Ishikawa (cell line): ENCODE measurements around the gene ZNF341.

ENCODE experiments used
- CEBPB ChIP-seq: IDR thresholded peaks from 2 replicates; pipeline ENCODE4 v1.6.1; 2012
- TCF12 ChIP-seq: IDR thresholded peaks from 2 replicates; pipeline ENCODE4 v1.6.1; 2012; ENCODE audit warnings: low read depth
- TEAD4 ChIP-seq: IDR thresholded peaks from 2 replicates; pipeline ENCODE4 v1.6.1; 2012
- TF ChIP-seq, protein P1 (sequence below): IDR thresholded peaks from 2 replicates; pipeline ENCODE4 v1.6.1; 2012

DNA sequence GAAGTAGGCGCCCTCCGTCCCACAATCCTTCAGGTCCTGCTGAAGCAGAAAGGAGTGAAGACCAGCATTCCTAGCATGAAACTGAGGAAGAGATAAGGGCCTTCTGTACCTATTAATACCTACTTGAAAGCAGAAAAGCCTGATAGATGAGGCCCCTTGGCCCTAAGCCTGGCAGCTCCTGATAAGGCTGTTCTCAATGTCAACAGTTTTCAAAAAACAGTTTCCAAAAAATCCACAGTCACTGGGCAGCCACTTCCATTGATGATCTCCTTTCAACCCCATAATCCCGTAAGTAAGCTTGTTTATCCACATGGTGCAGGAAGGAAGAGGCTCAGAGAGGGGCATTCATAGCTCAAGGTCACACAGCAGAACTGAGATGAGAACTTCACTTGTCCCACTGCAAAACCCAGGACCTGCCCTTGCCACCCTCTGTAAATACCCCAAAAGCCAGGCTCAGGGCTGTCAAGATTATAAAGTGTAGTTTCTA, 42.8 kb upstream of the ZNF341 start:
- TF ChIP-seq TEAD4 (no peak), TCF12 (no peak), CEBPB (no peak)
- TF ChIP-seq, protein P1, sequence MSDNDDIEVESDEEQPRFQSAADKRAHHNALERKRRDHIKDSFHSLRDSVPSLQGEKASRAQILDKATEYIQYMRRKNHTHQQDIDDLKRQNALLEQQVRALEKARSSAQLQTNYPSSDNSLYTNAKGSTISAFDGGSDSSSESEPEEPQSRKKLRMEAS = no peak
